HG02642 (cell line): ENCODE results near the gene UBE2K.
"Not testable (repeated sequence)": the region's sequence is repeated elsewhere in the genome, so short reads cannot be mapped to it uniquely, and the experiment has no call there.

Source experiments
- ATAC-seq: cut with Tn5 transposase; IDR thresholded peaks from one replicate; pipeline ENCODE4 v1.9.1; 2021; ENCODE audit warnings: mild to moderate bottlenecking; ENCODE audit not compliant: unreplicated experiment, poor library complexity

UBE2K gene

GRCh38 chr4:39697740-39698423 lies at the start of gene UBE2K:
Gene UBE2K (plus strand): TSS chr4:39698136. CDS start chr4:39698328, 192 bp downstream.
- ATAC-seq, result peak; percentile 95

- no peak for ATAC-seq
Observed at GRCh38 chr4:39648213-39648612, 49.7 kb upstream of the UBE2K start.

GRCh38 chr4:39648827-39649558 lies 48.9 kb upstream of the UBE2K start:
- no peak for ATAC-seq

GRCh38 chr4:39649639-39650265 lies 48.2 kb upstream of the UBE2K start:
- ATAC-seq, result no peak

GRCh38 chr4:39651586-39651985 lies 46.4 kb upstream of the UBE2K start:
- ATAC-seq, result not testable (repeated sequence)

- ATAC-seq, result no peak
Observed at GRCh38 chr4:39655211-39655610, 42.7 kb upstream of the UBE2K start.

GRCh38 chr4:39655876-39656275 lies 42.1 kb upstream of the UBE2K start:
- no peak for ATAC-seq

GRCh38 chr4:39656638-39657037 lies 41.3 kb upstream of the UBE2K start:
- not testable (repeated sequence) for ATAC-seq

GRCh38 chr4:39657465-39657864 lies 40.5 kb upstream of the UBE2K start:
- ATAC-seq, result peak; percentile 62

- no peak for ATAC-seq
Observed at GRCh38 chr4:39658756-39659155, 39.2 kb upstream of the UBE2K start.

- ATAC-seq, result no peak
Observed at GRCh38 chr4:39660045-39660444, 37.9 kb upstream of the UBE2K start.

GRCh38 chr4:39660757-39661156 lies 37.2 kb upstream of the UBE2K start:
- no peak for ATAC-seq

- ATAC-seq, result no peak
Observed at GRCh38 chr4:39662683-39663082, 35.3 kb upstream of the UBE2K start.

- no peak for ATAC-seq
Observed at GRCh38 chr4:39664828-39665731, 32.9 kb upstream of the UBE2K start.

GRCh38 chr4:39667706-39668105 lies 30.2 kb upstream of the UBE2K start:
- no peak for ATAC-seq

GRCh38 chr4:39668887-39669286 lies 29.0 kb upstream of the UBE2K start:
- no peak for ATAC-seq

GRCh38 chr4:39670296-39670695 lies 27.6 kb upstream of the UBE2K start:
- not testable (repeated sequence) for ATAC-seq

- not testable (repeated sequence) for ATAC-seq
Observed at GRCh38 chr4:39675681-39676080, 22.3 kb upstream of the UBE2K start.

GRCh38 chr4:39681003-39681402 lies 16.9 kb upstream of the UBE2K start:
- ATAC-seq, result not testable (repeated sequence)

- peak; percentile 70 for ATAC-seq
Observed at GRCh38 chr4:39682138-39682537, 15.8 kb upstream of the UBE2K start.
